DMS114 treated with DMSO at 0.1 percent for 48 hours (cell line): ENCODE measurements around the gene PRTFDC1.

Source experiments
- DNase-seq: peaks from one replicate; lab custom pipeline; 2025; ENCODE audit not compliant: unreplicated experiment; lab: John Stamatoyannopoulos, UW

PRTFDC1 gene

DNA sequence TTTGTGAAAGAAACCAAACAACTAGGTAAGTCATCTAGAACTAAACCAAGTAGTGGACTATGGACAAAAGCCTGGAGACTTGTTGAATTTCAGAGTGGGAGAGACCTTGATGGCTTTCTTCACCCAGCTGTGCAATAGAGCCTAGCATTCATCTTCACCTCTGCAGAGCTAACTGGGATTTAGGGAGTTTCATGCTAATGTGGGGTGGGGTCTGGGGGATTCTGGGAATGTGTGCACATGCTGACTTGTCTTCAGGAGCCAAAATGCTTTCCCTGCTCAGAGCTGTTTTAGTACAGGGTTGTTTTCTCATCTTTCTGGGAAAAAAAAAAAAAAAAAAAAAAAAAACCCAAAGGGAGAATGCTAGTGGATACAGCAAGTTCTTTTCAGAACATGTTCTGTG lies 147.4 kb downstream of the PRTFDC1 start:
- no peak for DNase-seq

DNA sequence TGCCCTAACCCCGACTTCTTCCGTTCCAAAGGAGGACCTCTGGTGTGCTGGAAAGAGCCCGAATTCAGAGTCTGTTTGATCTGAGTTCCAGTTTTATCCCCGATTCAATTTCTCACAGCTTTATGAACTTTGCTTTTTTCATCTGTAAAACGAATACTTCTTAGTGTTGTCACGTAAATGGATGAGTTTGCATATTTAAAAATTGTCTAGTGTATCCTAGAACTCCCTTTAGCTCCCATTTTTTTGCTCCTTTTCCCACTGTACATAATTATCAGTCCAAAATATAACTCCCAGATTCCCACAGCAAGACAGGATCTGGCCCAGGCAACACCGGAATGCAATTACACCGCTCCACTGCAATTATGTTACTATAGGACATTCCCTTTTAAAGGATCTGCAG lies 148.0 kb downstream of the PRTFDC1 start:
- DNase-seq: no peak

GRCh38 chr10:24802378-24802777 lies 150.0 kb downstream of the PRTFDC1 start:
- no peak for DNase-seq

DNA sequence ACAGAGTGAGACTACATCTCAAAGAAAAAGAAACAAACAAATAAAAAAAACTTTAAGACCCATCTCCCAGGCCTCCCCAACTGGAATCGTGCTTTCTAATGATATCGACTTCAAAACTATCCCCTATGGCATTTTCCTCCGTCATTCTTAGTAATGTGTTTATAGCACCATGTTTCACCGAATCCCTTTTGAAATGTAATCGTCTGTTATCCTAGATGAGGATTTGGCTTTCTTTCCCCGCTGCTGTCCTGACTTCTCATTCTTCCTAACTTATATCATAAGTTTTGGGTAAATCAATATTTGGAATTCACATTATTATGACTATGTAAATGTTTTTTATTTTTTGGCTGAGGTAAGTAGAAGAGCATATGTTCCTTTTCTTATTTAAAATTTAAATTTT lies 151.5 kb downstream of the PRTFDC1 start:
- no peak for DNase-seq
